ENCODE measurements around the gene MAGEC3. TPM values are rescaled to one million over a fixed set of nuclear protein-coding genes. Genes with fewer than 3 reads are reported as not detected.

Gene MAGEC3
- total RNA-seq, 1 donor from 2014 or later: not detected

- DNase-seq (ENCODE audit: low spot score in 2 of 2): no peak
- Histone ChIP-seq H3K27me3 (no peaks in the 10 kb centered on the region), H3K36me3 (no peaks in the 10 kb centered on the region), H3K4me1 (no peaks in the 10 kb centered on the region), H3K4me3 (no peak overlapping the region), H3K9me3 (no peaks in the 10 kb centered on the region), H3K27ac (no peak overlapping the region)
- TF ChIP-seq CTCF (IDR thresholded peaks at IDR 0.05): no peak
- intact Hi-C loops (cut with DNase I): no loop called here
Measured at GRCh38 chrX:141897690-141898089, 59.6 kb downstream of the MAGEC3 start.

- H3K27me3 ChIP-seq: no peaks in the 10 kb centered on the region
- H3K4me3 ChIP-seq: no peak overlapping the region
- DNase-seq (ENCODE audit: low spot score in 2 of 2): no peak
- H3K9me3 ChIP-seq: no peaks in the 10 kb centered on the region
- intact Hi-C loops (cut with DNase I): no loop called here
- H3K27ac ChIP-seq: no peak overlapping the region
- no peak for TF ChIP-seq CTCF (IDR thresholded peaks at IDR 0.05)
- H3K4me1 ChIP-seq: no peaks in the 10 kb centered on the region
- H3K36me3 ChIP-seq: no peaks in the 10 kb centered on the region
Measured at GRCh38 chrX:141902366-141902765, 64.2 kb downstream of the MAGEC3 start.

- DNase-seq (ENCODE audit: low spot score in 2 of 2): no peak
- H3K27me3 ChIP-seq: no peaks in the 10 kb centered on the region
- TF ChIP-seq CTCF (IDR thresholded peaks at IDR 0.05): no peak
- H3K4me1 ChIP-seq: no peaks in the 10 kb centered on the region
- intact Hi-C loops (cut with DNase I): no loop called here
- H3K9me3 ChIP-seq: no peaks in the 10 kb centered on the region
- no peak within 1 kb of the TSS for H3K4me3 ChIP-seq
- no peak within 1 kb of the TSS for H3K27ac ChIP-seq
- H3K36me3 ChIP-seq: no peaks in the 10 kb centered on the region
Measured at GRCh38 chrX:141903400-141904155, 65.5 kb downstream of the MAGEC3 start, which contains the start of gene MAGEC1. MAGEC1 (plus strand) TSS chrX:141903894; CDS start chrX:141905073, 1,179 bp downstream.

GRCh38 chrX:141904262-141904661 is 66.1 kb downstream of the MAGEC3 start:
- H3K27ac ChIP-seq: no peak overlapping the region
- no peaks in the 10 kb centered on the region for H3K9me3 ChIP-seq
- no peaks in the 10 kb centered on the region for H3K36me3 ChIP-seq
- no peaks in the 10 kb centered on the region for H3K4me1 ChIP-seq
- no peak for TF ChIP-seq CTCF (IDR thresholded peaks at IDR 0.05)
- no peaks in the 10 kb centered on the region for H3K27me3 ChIP-seq
- H3K4me3 ChIP-seq: no peak overlapping the region
- DNase-seq (ENCODE audit: low spot score in 2 of 2): no peak
- intact Hi-C loops (cut with DNase I): no loop called here

- H3K27me3 ChIP-seq: no peaks in the 10 kb centered on the region
- DNase-seq (ENCODE audit: low spot score in 2 of 2): no peak
- no peaks in the 10 kb centered on the region for H3K9me3 ChIP-seq
- no peaks in the 10 kb centered on the region for H3K4me1 ChIP-seq
- no peaks in the 10 kb centered on the region for H3K36me3 ChIP-seq
- H3K27ac ChIP-seq: no peak overlapping the region
- no peak for TF ChIP-seq CTCF (IDR thresholded peaks at IDR 0.05)
- intact Hi-C loops (cut with DNase I): no loop called here
- H3K4me3 ChIP-seq: no peak overlapping the region
Measured at GRCh38 chrX:141917801-141918200, 79.7 kb downstream of the MAGEC3 start.

All from ascending aorta (tissue), 2 donors.